RKO (cell line): ENCODE data around the gene GARS1.

Experiments used
- DNase-seq: peaks from one replicate; pipeline ENCODE4 v3.0.0-alpha.2; 2016; ENCODE audit warnings: low spot score

The GARS1 gene

GRCh38 chr7:30682212-30683083 lies 87.8 kb downstream of the GARS1 start, which contains the start of gene CRHR2:
Gene CRHR2, minus strand, starts transcription at chr7:30682456. Its CDS starts 176 bp downstream, at chr7:30682280.
- DNase-seq = no peak

DNA sequence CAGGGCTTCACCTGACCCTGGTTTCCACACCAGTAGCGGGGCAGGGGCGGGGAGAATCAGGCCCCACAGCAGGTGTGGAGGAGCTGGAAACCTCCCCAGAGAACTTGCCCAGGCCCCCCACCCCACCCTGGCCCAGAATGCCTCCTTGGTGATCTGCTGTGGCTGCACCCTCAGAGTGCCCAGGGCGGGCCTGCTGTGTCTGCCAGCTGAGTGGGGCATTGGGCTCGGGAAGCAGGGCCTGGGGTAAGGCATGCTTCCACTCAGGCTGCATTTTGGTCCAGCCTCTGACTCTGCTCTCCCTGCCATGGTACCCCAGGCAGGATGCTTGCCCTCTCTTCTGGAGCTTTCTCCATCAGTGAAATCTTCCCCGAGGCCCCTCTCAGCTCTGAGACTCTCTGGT lies 88.6 kb downstream of the GARS1 start:
- DNase-seq = no peak
